Measurements from ENCODE around the gene OPTC. TPM values are rescaled to one million over a fixed set of nuclear protein-coding genes. Genes with fewer than 3 reads are reported as not detected.

The OPTC gene
- total and polyA plus RNA-seq, 2 donors (not counting 1 experiment from before 2014, with no cell fraction given), result not detected

- no peak overlapping the region for H3K4me3 Mint-ChIP-seq
- H3K4me3 ChIP-seq (ENCODE audit: control extremely low read depth in 1 of 5, extremely low read depth in 1 of 5, insufficient read depth in 1 of 5, low read depth in 2 of 5, low read length in 4 of 5), result no peak overlapping the region
- ATAC-seq (ENCODE audit: low read depth), result no peak
- H3K79me2 ChIP-seq (ENCODE audit: control insufficient read depth, insufficient read depth, low read length), result no peaks in the 10 kb centered on the region
- intact Hi-C loops (cut with micrococcal nuclease), result no loop called here
- 75% methylated on average over 7 of the region's 8 CpGs for WGBS (ENCODE audit: insufficient coverage)
- TF ChIP-seq EZH2 (IDR thresholded peaks at IDR 0.05; ENCODE audit: borderline replicate concordance, insufficient read depth, low read depth, low read length, poor library complexity, severe bottlenecking) (no peak), CTCF (IDR thresholded peaks at IDR 0.05) (no peak)
- H3K4me1 ChIP-seq (ENCODE audit: control insufficient read depth in 2 of 2, insufficient read depth in 2 of 2, low read length in 2 of 2), result peaks cover 0 to 10% of the 10 kb centered on the region in 2 donors
- H3K27me3 Mint-ChIP-seq, result peaks cover 21% of the 10 kb centered on the region
- CTCF ChIA-PET, result interaction anchor here (12.0 to 18.7 kb wide), 2 partner anchors 151 to 224 kb away, joined by 315 to 511 read pairs; no protein-coding TSS in a partner anchor
- no peak overlapping the region for H3K4me2 ChIP-seq (replicated peaks; ENCODE audit: low read depth, low read length, poor library complexity, severe bottlenecking)
- DNase-seq, result no peak
- H3K27ac Mint-ChIP-seq, result no peak overlapping the region
- H3K27ac ChIP-seq (ENCODE audit: low read length in 2 of 2), result no peak overlapping the region
- H3K9ac ChIP-seq (ENCODE audit: low read length), result no peak overlapping the region
- H3K9me3 ChIP-seq (ENCODE audit: control extremely low read depth in 1 of 3, control insufficient read depth in 2 of 3, insufficient read depth in 1 of 3, low read length in 2 of 3), result no peaks in the 10 kb centered on the region
- POLR2A ChIA-PET, result no interaction called here
- no peaks in the 10 kb centered on the region for H3K9me3 Mint-ChIP-seq (ENCODE audit: insufficient read depth)
- H3K27me3 ChIP-seq (replicated peaks in 1 of 4; ENCODE audit: control extremely low read depth in 1 of 4, control insufficient read depth in 3 of 4, insufficient read depth in 4 of 4, low read length in 3 of 4), result peaks cover 0 to 9% (median 0%) of the 10 kb centered on the region in 4 experiments
- H2AFZ ChIP-seq (ENCODE audit: insufficient read depth, low read depth, low read length, poor library complexity, severe bottlenecking), result no peak overlapping the region
- H3K4me1 Mint-ChIP-seq, result peaks cover 9% of the 10 kb centered on the region
- H3K36me3 ChIP-seq (replicated peaks in 1 of 2; ENCODE audit: control extremely low read depth in 1 of 2, control insufficient read depth in 1 of 2, extremely low read depth in 1 of 2, insufficient read depth in 2 of 2, low read length in 1 of 2), result no peaks in the 10 kb centered on the region
- H4K20me1 ChIP-seq (ENCODE audit: control insufficient read depth, insufficient read depth, low read length, poor library complexity, severe bottlenecking), result no peaks in the 10 kb centered on the region
Measured at GRCh38 chr1:203492082-203492747, 1.7 kb upstream of the OPTC start.

GRCh38 chr1:203492748-203493130 lies 1.2 kb upstream of the OPTC start:
- peaks cover 0 to 5% of the 10 kb centered on the region in 2 donors for H3K4me1 ChIP-seq (ENCODE audit: control insufficient read depth in 2 of 2, insufficient read depth in 2 of 2, low read length in 2 of 2)
- no peak overlapping the region for H3K27ac Mint-ChIP-seq
- no peaks in the 10 kb centered on the region for H3K9me3 ChIP-seq (ENCODE audit: control extremely low read depth in 1 of 3, control insufficient read depth in 2 of 3, insufficient read depth in 1 of 3, low read length in 2 of 3)
- no peaks in the 10 kb centered on the region for H3K9me3 Mint-ChIP-seq (ENCODE audit: insufficient read depth)
- H3K27me3 ChIP-seq (replicated peaks in 1 of 4; ENCODE audit: control extremely low read depth in 1 of 4, control insufficient read depth in 3 of 4, insufficient read depth in 4 of 4, low read length in 3 of 4), result peaks cover 0 to 9% (median 0%) of the 10 kb centered on the region in 4 experiments
- no peak overlapping the region for H3K27ac ChIP-seq (ENCODE audit: low read length in 2 of 2)
- H3K4me1 Mint-ChIP-seq, result peaks cover 7% of the 10 kb centered on the region
- no peak overlapping the region for H3K4me2 ChIP-seq (replicated peaks; ENCODE audit: low read depth, low read length, poor library complexity, severe bottlenecking)
- intact Hi-C loops (cut with micrococcal nuclease), result no loop called here
- ChIA-PET POLR2A (no interaction called here), CTCF (interaction anchor here (1.9 to 12.0 kb wide), 4 partner anchors 12 to 225 kb away, joined by 8 to 315 read pairs (median 12); no protein-coding TSS in a partner anchor)
- H3K27me3 Mint-ChIP-seq, result peaks cover 21% of the 10 kb centered on the region
- no peaks in the 10 kb centered on the region for H3K36me3 ChIP-seq (replicated peaks in 1 of 2; ENCODE audit: control extremely low read depth in 1 of 2, control insufficient read depth in 1 of 2, extremely low read depth in 1 of 2, insufficient read depth in 2 of 2, low read length in 1 of 2)
- H3K9ac ChIP-seq (ENCODE audit: low read length), result no peak overlapping the region
- WGBS (ENCODE audit: insufficient coverage), result 100% methylated on average over 2 of the region's 6 CpGs
- no peaks in the 10 kb centered on the region for H4K20me1 ChIP-seq (ENCODE audit: control insufficient read depth, insufficient read depth, low read length, poor library complexity, severe bottlenecking)
- TF ChIP-seq CTCF (IDR thresholded peaks at IDR 0.05) (no peak), EZH2 (IDR thresholded peaks at IDR 0.05; ENCODE audit: borderline replicate concordance, insufficient read depth, low read depth, low read length, poor library complexity, severe bottlenecking) (no peak)
- H3K4me3 ChIP-seq (ENCODE audit: control extremely low read depth in 1 of 5, extremely low read depth in 1 of 5, insufficient read depth in 1 of 5, low read depth in 2 of 5, low read length in 4 of 5), result no peak overlapping the region
- no peaks in the 10 kb centered on the region for H3K79me2 ChIP-seq (ENCODE audit: control insufficient read depth, insufficient read depth, low read length)
- DNase-seq, result no peak
- ATAC-seq (ENCODE audit: low read depth), result no peak
- H2AFZ ChIP-seq (ENCODE audit: insufficient read depth, low read depth, low read length, poor library complexity, severe bottlenecking), result no peak overlapping the region
- no peak overlapping the region for H3K4me3 Mint-ChIP-seq

Measured in B cell (primary cell).